Stomach (tissue), 4 donors: Measurements from ENCODE around the gene ZMIZ2.

Experiments
- CTCF ChIP-seq, 7 experiments: fragments of 450-650 bp in 4 of 7; fragments of 200-600 bp in 3 of 7; sonication (generic) in 3 of 7; IDR thresholded peaks; one replicate each; pipeline ENCODE4 v1.5.1; 2016 to 2019; ENCODE audit warnings: antibody characterized with exemption in 7 of 7, control low read depth in 2 of 7, mild to moderate bottlenecking in 1 of 7
- EP300 ChIP-seq: sonication (generic); formaldehyde crosslinking; IDR thresholded peaks from one replicate; pipeline ENCODE4 v1.6.1; 2017; ENCODE audit warnings: antibody characterized with exemption
- POLR2A ChIP-seq, 4 donors: fragments of 450-650 bp; IDR thresholded peaks; one replicate each; pipeline ENCODE4 v1.6.1; 2016; ENCODE audit warnings: antibody characterized with exemption in 4 of 4, control low read depth in 2 of 4, mild to moderate bottlenecking in 1 of 4, moderate library complexity in 1 of 4
- POLR2AphosphoS5 ChIP-seq, 3 donors: sonication (generic); formaldehyde crosslinking; IDR thresholded peaks; one replicate each; pipeline ENCODE4 v1.6.1; 2016; ENCODE audit warnings: antibody characterized with exemption in 3 of 3

GRCh38 chr7:44811093-44811492 is 62.4 kb downstream of the ZMIZ2 start:
- no peak for TF ChIP-seq CTCF (IDR thresholded peaks at IDR 0.05)
- TF ChIP-seq POLR2AphosphoS5 (IDR thresholded peaks at IDR 0.05): no peak
- no peak for TF ChIP-seq POLR2A (IDR thresholded peaks at IDR 0.05)
- TF ChIP-seq EP300: no peak
